ENCODE results near the gene SLC16A3.
"Not testable (repeated sequence)": the region's sequence is repeated elsewhere in the genome, so short reads cannot be mapped to it uniquely, and the experiment has no call there.

GRCh38 chr17:82254746-82255145 is 25.9 kb downstream of the SLC16A3 start:
- TF ChIP-seq, protein P1, sequence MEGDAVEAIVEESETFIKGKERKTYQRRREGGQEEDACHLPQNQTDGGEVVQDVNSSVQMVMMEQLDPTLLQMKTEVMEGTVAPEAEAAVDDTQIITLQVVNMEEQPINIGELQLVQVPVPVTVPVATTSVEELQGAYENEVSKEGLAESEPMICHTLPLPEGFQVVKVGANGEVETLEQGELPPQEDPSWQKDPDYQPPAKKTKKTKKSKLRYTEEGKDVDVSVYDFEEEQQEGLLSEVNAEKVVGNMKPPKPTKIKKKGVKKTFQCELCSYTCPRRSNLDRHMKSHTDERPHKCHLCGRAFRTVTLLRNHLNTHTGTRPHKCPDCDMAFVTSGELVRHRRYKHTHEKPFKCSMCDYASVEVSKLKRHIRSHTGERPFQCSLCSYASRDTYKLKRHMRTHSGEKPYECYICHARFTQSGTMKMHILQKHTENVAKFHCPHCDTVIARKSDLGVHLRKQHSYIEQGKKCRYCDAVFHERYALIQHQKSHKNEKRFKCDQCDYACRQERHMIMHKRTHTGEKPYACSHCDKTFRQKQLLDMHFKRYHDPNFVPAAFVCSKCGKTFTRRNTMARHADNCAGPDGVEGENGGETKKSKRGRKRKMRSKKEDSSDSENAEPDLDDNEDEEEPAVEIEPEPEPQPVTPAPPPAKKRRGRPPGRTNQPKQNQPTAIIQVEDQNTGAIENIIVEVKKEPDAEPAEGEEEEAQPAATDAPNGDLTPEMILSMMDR (IDR thresholded peaks at IDR 0.05), result not testable (repeated sequence)
- TF ChIP-seq POLR2A (IDR thresholded peaks at IDR 0.05), result not testable (repeated sequence)

Data from body of pancreas (tissue), 4 donors.